SK-N-SH (cell line): Measurements from ENCODE around the gene SNED1. TPM values are rescaled to one million over a fixed set of nuclear protein-coding genes. Genes with fewer than 3 reads are reported as not detected.

Source experiments
- CTCF ChIA-PET: fragments of 300-600, 350-600 bp; formaldehyde crosslinking; extraction: SDS; loops from one replicate; lab custom pipeline; 2021; lab: Yijun Ruan, JAX
- POLR2A ChIA-PET: fragments of 350-600 bp; sonication (Branson Sonifier 250); formaldehyde crosslinking; extraction: SDS; loops from one replicate; lab custom pipeline; 2020; ENCODE audit warnings: antibody characterized with exemption, inconsistent platforms; lab: Yijun Ruan, JAX
- DNase-seq: peaks from one replicate; pipeline ENCODE4 v3.0.0; 2012
- H2AFZ ChIP-seq: fragments of 200-600 bp; sonication (generic); 2 replicates; pipeline ENCODE4 v1.8.1; 2016; ENCODE audit warnings: antibody characterized with exemption, mild to moderate bottlenecking, low read depth
- H3F3A ChIP-seq: fragments of 200-600 bp; sonication (generic); replicated peaks from 2 replicates; pipeline ENCODE3; 2016; ENCODE audit warnings: antibody characterized with exemption, mild to moderate bottlenecking; ENCODE audit not compliant: insufficient read depth
- H3K27ac ChIP-seq, 2 experiments: fragments of 200-500 bp in 1 of 2; fragments of 200-600 bp in 1 of 2; sonication (Bioruptor generic) in 1 of 2; sonication (generic), shearing (Covaris generic) in 1 of 2; 2 replicates each; pipeline versions ENCODE4 v1.5.1 to v1.6.1; 2014 to 2016; ENCODE audit warnings: low read depth in 2 of 2, inconsistent platforms in 1 of 2, low read length in 1 of 2, mild to moderate bottlenecking in 1 of 2, mixed read lengths in 1 of 2
- H3K27me3 ChIP-seq: fragments of 200-600 bp; sonication (generic), shearing (Covaris generic); 2 replicates; pipeline ENCODE4 v1.6.1; 2016; ENCODE audit warnings: mixed run types; ENCODE audit not compliant: insufficient read depth
- H3K36me3 ChIP-seq, 2 experiments: fragments of 200-500 bp in 1 of 2; fragments of 200-600 bp in 1 of 2; sonication (Bioruptor generic) in 1 of 2; sonication (generic) in 1 of 2; replicated peaks in 1 of 2; 2 replicates each; pipeline versions ENCODE3 to v1.5.1; 2014 to 2016; ENCODE audit warnings: low read length in 1 of 2, mild to moderate bottlenecking in 1 of 2; ENCODE audit not compliant: insufficient read depth in 2 of 2, control insufficient read depth in 1 of 2
- H3K4me1 ChIP-seq, 2 experiments: fragments of 200-500 bp in 1 of 2; fragments of 200-600 bp in 1 of 2; sonication (Bioruptor generic) in 1 of 2; sonication (generic), shearing (Covaris generic) in 1 of 2; 2 replicates each; pipeline versions ENCODE4 v1.5.1 to v1.6.1; 2014 to 2016; ENCODE audit warnings: low read depth in 1 of 2, low read length in 1 of 2, mixed run types in 1 of 2; ENCODE audit not compliant: insufficient read depth in 2 of 2, control insufficient read depth in 1 of 2
- H3K4me2 ChIP-seq: fragments of 200-600 bp; sonication (generic), shearing (Covaris generic); 2 replicates; pipeline ENCODE4 v1.6.1; 2017; ENCODE audit warnings: mixed run types
- H3K4me3 ChIP-seq, 2 experiments: fragments of 200-500 bp in 1 of 2; fragments of 200-600 bp in 1 of 2; sonication (Bioruptor generic) in 1 of 2; sonication (generic), shearing (Covaris generic) in 1 of 2; 2 replicates each; pipeline versions ENCODE4 v1.5.1 to v1.8.1; 2014 to 2016; ENCODE audit warnings: low read depth in 2 of 2, inconsistent platforms in 1 of 2, low read length in 1 of 2, mild to moderate bottlenecking in 1 of 2, mixed read lengths in 1 of 2, moderate library complexity in 1 of 2
- H3K79me2 ChIP-seq: fragments of 200-600 bp; sonication (generic); 2 replicates; pipeline ENCODE4 v1.8.1; 2017; ENCODE audit warnings: mild to moderate bottlenecking; ENCODE audit not compliant: insufficient read depth
- H3K9ac ChIP-seq: fragments of 200-600 bp; sonication (generic); 2 replicates; pipeline ENCODE4 v1.6.1; 2017; ENCODE audit warnings: mixed run types
- H3K9me2 ChIP-seq: fragments of 200-600 bp; sonication (generic); 2 replicates; pipeline ENCODE4 v1.6.1; 2017; ENCODE audit warnings: mixed run types
- H3K9me3 ChIP-seq: fragments of 200-600 bp; sonication (generic); 2 replicates; pipeline ENCODE4 v1.6.1; 2017; ENCODE audit warnings: mixed run types, mild to moderate bottlenecking, moderate library complexity
- H4K20me1 ChIP-seq: fragments of 200-600 bp; sonication (generic); 2 replicates; pipeline ENCODE4 v1.6.1; 2017; ENCODE audit warnings: mild to moderate bottlenecking, mixed run types; ENCODE audit not compliant: insufficient read depth
- CHD2 ChIP-seq: fragments of 150-350 bp; IDR thresholded peaks from 2 replicates; pipeline ENCODE4 v1.6.1; 2018; ENCODE audit warnings: low read length; ENCODE audit not compliant: partially characterized antibody
- EP300 ChIP-seq, 2 experiments: IDR thresholded peaks; 2 replicates each; pipeline versions ENCODE4 v1.4.0 to v1.6.1; 2012; ENCODE audit warnings: borderline replicate concordance in 1 of 2, low read depth in 1 of 2, low read length in 1 of 2
- FOSL2 ChIP-seq: IDR thresholded peaks from 2 replicates; pipeline ENCODE4 v1.4.0; 2012; ENCODE audit warnings: low read depth, mild to moderate bottlenecking, moderate library complexity, borderline replicate concordance
- FOXJ3 ChIP-seq: sonication (generic); formaldehyde crosslinking; IDR thresholded peaks from 2 replicates; pipeline ENCODE4 v1.5.1; 2020; ENCODE audit warnings: mild to moderate bottlenecking, missing genetic modification reagents
- GATA2 ChIP-seq: sonication (generic); formaldehyde crosslinking; IDR thresholded peaks from 2 replicates; pipeline ENCODE4 v1.5.0; 2020; ENCODE audit warnings: mild to moderate bottlenecking, missing genetic modification reagents
- JUND ChIP-seq: IDR thresholded peaks from 2 replicates; pipeline ENCODE4 v1.4.0; 2012
- MAX ChIP-seq: IDR thresholded peaks from 2 replicates; pipeline ENCODE4 v1.4.0; 2012; ENCODE audit warnings: low read depth
- MEF2A ChIP-seq: IDR thresholded peaks from 2 replicates; pipeline ENCODE4 v1.4.0; 2012; ENCODE audit warnings: low read depth, borderline replicate concordance
- MXI1 ChIP-seq: IDR thresholded peaks from 2 replicates; pipeline ENCODE4 v1.6.1; 2012; ENCODE audit warnings: mild to moderate bottlenecking, low read depth, low read length, improper control_type of control experiment
- NFIC ChIP-seq: IDR thresholded peaks from 2 replicates; pipeline ENCODE4 v1.4.0; 2012; ENCODE audit warnings: borderline replicate concordance
- NRF1 ChIP-seq: IDR thresholded peaks from 2 replicates; pipeline ENCODE4 v1.6.1; 2012; ENCODE audit warnings: low read depth, mild to moderate bottlenecking, low read length
- PBX3 ChIP-seq: IDR thresholded peaks from 2 replicates; pipeline ENCODE4; 2012
- RAD21 ChIP-seq: IDR thresholded peaks from 2 replicates; pipeline ENCODE4 v1.6.1; 2012; ENCODE audit warnings: mild to moderate bottlenecking, low read length
- RCOR1 ChIP-seq: fragments of 150-350 bp; IDR thresholded peaks from 2 replicates; pipeline ENCODE4 v1.6.1; 2017; ENCODE audit warnings: antibody characterized with exemption, low read length
- REST ChIP-seq: IDR thresholded peaks from 2 replicates; pipeline ENCODE4 v1.6.1; 2012; ENCODE audit warnings: mild to moderate bottlenecking, low read depth, low read length, moderate library complexity
- RXRA ChIP-seq: IDR thresholded peaks from 2 replicates; pipeline ENCODE4 v1.4.0; 2012; ENCODE audit warnings: low read depth, mild to moderate bottlenecking, borderline replicate concordance
- TCF12 ChIP-seq: IDR thresholded peaks from 2 replicates; pipeline ENCODE4 v1.4.0; 2012
- TEAD4 ChIP-seq: IDR thresholded peaks from 2 replicates; pipeline ENCODE4 v1.4.0; 2012; ENCODE audit warnings: mild to moderate bottlenecking, borderline replicate concordance; ENCODE audit not compliant: insufficient read depth
- USF2 ChIP-seq: fragments of 150-350 bp; IDR thresholded peaks from 2 replicates; pipeline ENCODE4 v1.6.1; 2017; ENCODE audit warnings: antibody characterized with exemption, low read length, low read depth, borderline replicate concordance
- WGBS: methylation state at CpG from one replicate; pipeline ENCODE4 v1.1.6; 2017; ENCODE audit warnings: low lambda C conversion rate; 5-methylcytosine and 5-hydroxymethylcytosine counted together
- polyA plus RNA-seq, 3 experiments: library from polyadenylated mRNA; depleted of rRNA; stranded (reverse); fragments of >200 nt; gene quantifications; 2 replicates each; pipeline ENCODE4 v1.2.3, GENCODE V29; 2012

Gene SNED1
- polyA plus RNA-seq, 1 of the 3 experiments (the other 2 are of a cell fraction): 0.03 TPM

- H3K79me2 ChIP-seq: peaks cover 31% of the 10 kb centered on the region
- H3K4me1 ChIP-seq: peaks cover 0 to 1% of the 10 kb centered on the region in 2 experiments; a peak in 2 of 4 replicates
- no peak overlapping the region for H2AFZ ChIP-seq
- no peaks in the 10 kb centered on the region for H3K27me3 ChIP-seq
- no peak overlapping the region for H3K27ac ChIP-seq
- CTCF ChIA-PET: interaction anchor here (0.8 to 1.1 kb wide), 2 partner anchors 17 to 244 kb away, joined by 3 read pairs; no protein-coding TSS in a partner anchor
- POLR2A ChIA-PET: no interaction called here
- DNase-seq: no peak
- TF ChIP-seq EP300 (IDR thresholded peaks at IDR 0.05; ENCODE audit: borderline replicate concordance in 1 of 2, low read depth in 1 of 2, low read length in 1 of 2) (no peak), NFIC (no peak), TEAD4 (no peak), MEF2A (no peak), FOSL2 (no peak), TCF12 (no peak), MAX (no peak), JUND (no peak), RXRA (no peak), RAD21 (no peak), FOXJ3 (CRISPR knock-in tag) (no peak)
- H3K9me2 ChIP-seq: no peaks in the 10 kb centered on the region
- H3K36me3 ChIP-seq: peaks cover 27 to 86% of the 10 kb centered on the region in 2 experiments
- no peaks in the 10 kb centered on the region for H4K20me1 ChIP-seq
- no peak overlapping the region for H3K4me3 ChIP-seq
- 97% methylated on average over 14 of the region's 14 CpGs for WGBS
- no peaks in the 10 kb centered on the region for H3F3A ChIP-seq
- H3K9me3 ChIP-seq: no peaks in the 10 kb centered on the region
- no peak overlapping the region for H3K9ac ChIP-seq
- no peak overlapping the region for H3K4me2 ChIP-seq
These were observed 97.3 kb downstream of the SNED1 start for GRCh38 chr2:241095594-241096290.

GRCh38 chr2:241096979-241097378 lies 98.6 kb downstream of the SNED1 start:
- Histone ChIP-seq H3K4me3 (no peak overlapping the region), H2AFZ (no peak overlapping the region), H3K36me3 (peaks cover 26 to 74% of the 10 kb centered on the region in 2 experiments), H3K27ac (no peak overlapping the region), H3K4me1 (peaks cover 0 to 8% of the 10 kb centered on the region in 2 experiments; a peak in 2 of 4 replicates), H3K79me2 (peaks cover 43% of the 10 kb centered on the region), H4K20me1 (no peaks in the 10 kb centered on the region), H3K9ac (no peak overlapping the region), H3F3A (no peaks in the 10 kb centered on the region), H3K27me3 (no peaks in the 10 kb centered on the region), H3K9me2 (no peaks in the 10 kb centered on the region), H3K4me2 (no peak overlapping the region), H3K9me3 (no peaks in the 10 kb centered on the region)
- ChIA-PET POLR2A (no interaction called here), CTCF (no interaction called here)
- 87% methylated on average over 8 of the region's 8 CpGs for WGBS
- no peak for DNase-seq
- TF ChIP-seq CHD2 (no peak), NRF1 (no peak), MXI1 (no peak), EP300 (IDR thresholded peaks at IDR 0.05; ENCODE audit: borderline replicate concordance in 1 of 2, low read depth in 1 of 2, low read length in 1 of 2) (no peak), PBX3 (no peak), RCOR1 (no peak), JUND (no peak), USF2 (no peak), FOXJ3 (CRISPR knock-in tag) (no peak), MEF2A (no peak), REST (no peak), TCF12 (no peak), NFIC (no peak), GATA2 (CRISPR knock-in tag) (no peak), MAX (no peak)
